GM23338 (cell line): ENCODE results near the gene SLFN12L. TPM values are rescaled to one million over a fixed set of nuclear protein-coding genes. Genes with fewer than 3 reads are reported as not detected.

ENCODE experiments used
- ATAC-seq: fragments of 200-7000 bp; cut with Tn5 transposase; 3 replicates; pipeline ENCODE4 v1.9.1; 2020
- DNase-seq: peaks from one replicate; pipeline ENCODE4 v3.0.0-alpha.2; 2015; ENCODE audit warnings: low spot score
- H2AFZ ChIP-seq: fragments of 200-600 bp; sonication (generic); 2 replicates; pipeline ENCODE4 v1.8.0; 2016; ENCODE audit warnings: antibody characterized with exemption, mild to moderate bottlenecking, moderate library complexity
- H3F3A ChIP-seq: fragments of 200-600 bp; sonication (generic); replicated peaks from 2 replicates; pipeline ENCODE4 v1.8.0; 2017; ENCODE audit warnings: antibody characterized with exemption, mixed run types, low read depth
- H3K27ac ChIP-seq: fragments of 200-600 bp; sonication (generic); 2 replicates; pipeline ENCODE4 v1.6.1; 2016; ENCODE audit warnings: low read depth
- H3K27me3 ChIP-seq: fragments of 200-600 bp; sonication (generic); 2 replicates; pipeline ENCODE4 v1.8.0; 2016; ENCODE audit warnings: mild to moderate bottlenecking, mixed run types, moderate library complexity; ENCODE audit not compliant: insufficient read depth
- H3K36me3 ChIP-seq: fragments of 200-600 bp; sonication (generic); 2 replicates; pipeline ENCODE4 v1.8.0; 2016; ENCODE audit warnings: mild to moderate bottlenecking; ENCODE audit not compliant: insufficient read depth
- H3K4me1 ChIP-seq: fragments of 200-600 bp; sonication (generic); 2 replicates; pipeline ENCODE4 v1.8.0; 2016; ENCODE audit warnings: mild to moderate bottlenecking, moderate library complexity; ENCODE audit not compliant: insufficient read depth
- H3K4me2 ChIP-seq: fragments of 200-600 bp; sonication (generic); 2 replicates; pipeline ENCODE4 v1.7.1; 2017; ENCODE audit warnings: mixed run types
- H3K4me3 ChIP-seq: fragments of 200-600 bp; sonication (generic); 2 replicates; pipeline ENCODE4 v1.6.1; 2016; ENCODE audit warnings: mixed run types
- H3K79me2 ChIP-seq: fragments of 200-600 bp; sonication (generic); replicated peaks from 2 replicates; pipeline ENCODE4 v1.8.0; 2017; ENCODE audit warnings: mild to moderate bottlenecking; ENCODE audit not compliant: insufficient read depth
- H3K9me2 ChIP-seq: fragments of 200-600 bp; sonication (generic); 2 replicates; pipeline ENCODE4 v1.8.0; 2017; ENCODE audit not compliant: insufficient read depth
- H4K20me1 ChIP-seq: fragments of 200-600 bp; sonication (generic); replicated peaks from 2 replicates; pipeline ENCODE4 v1.8.0; 2017; ENCODE audit warnings: mild to moderate bottlenecking; ENCODE audit not compliant: insufficient read depth
- H3K27ac Mint-ChIP-seq: 2 replicates; pipeline ENCODE4 v1.8.0; 2020; ENCODE audit warnings: inconsistent platforms, mild to moderate bottlenecking, moderate library complexity, mixed read lengths
- H3K27me3 Mint-ChIP-seq: 3 replicates; pipeline ENCODE4 v1.8.0; 2022; ENCODE audit warnings: low read depth, mild to moderate bottlenecking, moderate library complexity, mixed read lengths, inconsistent platforms; ENCODE audit not compliant: insufficient read depth, poor library complexity
- H3K36me3 Mint-ChIP-seq: 3 replicates; pipeline ENCODE4 v1.8.0; 2021; ENCODE audit warnings: low read depth, mild to moderate bottlenecking, inconsistent platforms, moderate library complexity, mixed read lengths
- H3K4me1 Mint-ChIP-seq: 3 replicates; pipeline ENCODE4 v1.8.0; 2020; ENCODE audit warnings: mild to moderate bottlenecking, inconsistent platforms, mixed read lengths
- H3K4me3 Mint-ChIP-seq: 3 replicates; pipeline ENCODE4 v1.8.0; 2021; ENCODE audit warnings: moderate library complexity, mild to moderate bottlenecking, inconsistent platforms, mixed read lengths
- H3K9me3 Mint-ChIP-seq: 3 replicates; pipeline ENCODE4 v1.8.0; 2020; ENCODE audit warnings: moderate library complexity, mild to moderate bottlenecking, inconsistent platforms, mixed read lengths
- CREB1 ChIP-seq: fragments of 250-450 bp; sonication (Bioruptor Pico); IDR thresholded peaks from 2 replicates; pipeline ENCODE4 v1.5.0; 2020; ENCODE audit warnings: low read depth, mild to moderate bottlenecking, moderate library complexity
- CTCF ChIP-seq, 2 experiments: fragments of 200-600 bp in 1 of 2; sonication (generic) in 1 of 2; conservative IDR thresholded peaks; 2 replicates each; pipeline versions ENCODE4 v1.5.1 to v1.6.1; 2016 to 2017; ENCODE audit warnings: antibody characterized with exemption in 2 of 2, low read depth in 2 of 2, mild to moderate bottlenecking in 2 of 2, moderate library complexity in 1 of 2
- ETS1 ChIP-seq: IDR thresholded peaks from 2 replicates; pipeline ENCODE4 v1.6.1; 2016; ENCODE audit warnings: antibody characterized with exemption
- EZH2 ChIP-seq: fragments of 200-600 bp; sonication (generic); IDR thresholded peaks from one replicate; pipeline ENCODE4 v1.8.0; 2017; ENCODE audit warnings: antibody characterized with exemption, mild to moderate bottlenecking, low read depth; ENCODE audit not compliant: unreplicated experiment
- EZH2phosphoT487 ChIP-seq: fragments of 200-600 bp; sonication (generic); IDR thresholded peaks from one replicate; pipeline ENCODE4 v1.8.1; 2018; ENCODE audit warnings: antibody characterized with exemption; ENCODE audit not compliant: unreplicated experiment
- JUNB ChIP-seq: IDR thresholded peaks from one replicate; pipeline ENCODE4 v1.6.1; 2016; ENCODE audit warnings: antibody characterized with exemption; ENCODE audit not compliant: unreplicated experiment
- NANOG ChIP-seq: IDR thresholded peaks from 2 replicates; pipeline ENCODE4 v1.6.1; 2016; ENCODE audit warnings: antibody characterized with exemption, borderline replicate concordance
- POLR2AphosphoS5 ChIP-seq: IDR thresholded peaks from 2 replicates; pipeline ENCODE4 v1.6.1; 2016; ENCODE audit warnings: antibody characterized with exemption, low read depth
- REST ChIP-seq: IDR thresholded peaks from one replicate; pipeline ENCODE4 v1.6.1; 2018; ENCODE audit warnings: antibody characterized with exemption; ENCODE audit not compliant: unreplicated experiment
- STAT1 ChIP-seq: IDR thresholded peaks from one replicate; pipeline ENCODE4 v1.6.1; 2016; ENCODE audit warnings: antibody characterized with exemption; ENCODE audit not compliant: unreplicated experiment
- ZNF114 ChIP-seq: fragments of 250-450 bp; sonication (Bioruptor Pico); IDR thresholded peaks from 2 replicates; pipeline ENCODE4 v1.5.0; 2020; ENCODE audit warnings: mild to moderate bottlenecking, moderate library complexity
- ZNF331 ChIP-seq: fragments of 250-450 bp; sonication (Bioruptor Pico); IDR thresholded peaks from 2 replicates; pipeline ENCODE4 v1.5.0; 2020; ENCODE audit warnings: low read depth, mild to moderate bottlenecking, moderate library complexity
- ZNF462 ChIP-seq: fragments of 250-450 bp; sonication (Bioruptor Pico); IDR thresholded peaks from 2 replicates; pipeline ENCODE4 v1.5.0; 2020; ENCODE audit warnings: mild to moderate bottlenecking, moderate library complexity
- polyA plus RNA-seq: library from polyadenylated mRNA; unstranded; fragments of >200 nt; fragmentation: Nextera tagmentation; extraction: Ambion mirVana; gene quantifications from 2 replicates; pipeline ENCODE4 v1.2.1, GENCODE V29; 2016
- total RNA-seq: library from RNA; depleted of rRNA; stranded (reverse); fragments of >200 nt; shearing (Covaris generic); gene quantifications from 2 replicates; pipeline ENCODE4 v1.2.3, GENCODE V29; 2014

SLFN12L gene
- total and polyA plus RNA-seq, 2 experiments from 2014 or later: not detected

- H4K20me1 ChIP-seq: no peaks in the 10 kb centered on the region
- ATAC-seq: no peak
- no peak for TF ChIP-seq JUNB
- TF ChIP-seq ZNF331: no peak
- TF ChIP-seq CREB1 (CRISPR knock-in tag): no peak
- TF ChIP-seq ETS1: no peak
- TF ChIP-seq CTCF (conservative IDR thresholded peaks at IDR 0.05; ENCODE audit: low read depth in 2 of 2): no peak
- TF ChIP-seq POLR2AphosphoS5: no peak
- no peak for TF ChIP-seq NANOG
- TF ChIP-seq EZH2: no peak
- no peak for TF ChIP-seq ZNF462
- TF ChIP-seq STAT1: no peak
- TF ChIP-seq ZNF114 (CRISPR knock-in tag): no peak
- no peak for TF ChIP-seq REST
- no peak for TF ChIP-seq EZH2phosphoT487
- no peaks in the 10 kb centered on the region for H3K79me2 ChIP-seq
- peaks cover 9% of the 10 kb centered on the region; the same call in 1 of the 2 replicates for H3K27me3 ChIP-seq
- H3K36me3 ChIP-seq: no peaks in the 10 kb centered on the region; the same call in 1 of the 2 replicates
- no peak overlapping the region for H3K4me2 ChIP-seq
- H2AFZ ChIP-seq: no peak overlapping the region
- H3F3A ChIP-seq: no peaks in the 10 kb centered on the region
- no peak overlapping the region for H3K4me3 ChIP-seq
- H3K4me1 ChIP-seq: no peaks in the 10 kb centered on the region
- no peak overlapping the region for H3K27ac ChIP-seq
- Mint-ChIP-seq H3K27ac (no peak overlapping the region), H3K36me3 (peaks cover 2% of the 10 kb centered on the region; the same call in 1 of the 3 replicates), H3K27me3 (peaks cover 3% of the 10 kb centered on the region), H3K9me3 (peaks cover 18% of the 10 kb centered on the region), H3K4me3 (no peak overlapping the region), H3K4me1 (no peaks in the 10 kb centered on the region)
- no peak for DNase-seq
- H3K9me2 ChIP-seq: 0 out of 2 replicates have a peak, but pooled peaks cover 3% of the 10 kb centered on the region
These were observed 27.4 kb downstream of the SLFN12L start for GRCh38 chr17:35510052-35510451.
